H1 (cell line): ENCODE data around the gene HS3ST1. TPM values are rescaled to one million over a fixed set of nuclear protein-coding genes. Genes with fewer than 3 reads are reported as not detected.

Experiments used
- ASH2L ChIP-seq: fragments of 200-600, 300-600 bp; sonication (generic); IDR thresholded peaks from one replicate; pipeline ENCODE4 v1.7.1; 2017; ENCODE audit warnings: low read length
- BCL11A ChIP-seq, 2 experiments: IDR thresholded peaks; one replicate each; pipeline ENCODE4 v1.6.1; 2011; ENCODE audit warnings: low read depth in 2 of 2, low read length in 2 of 2, mild to moderate bottlenecking in 2 of 2
- CBX5 ChIP-seq: fragments of 300-800, 300-1000 bp; sonication (generic); IDR thresholded peaks from 2 replicates; pipeline ENCODE4 v1.7.1; 2016; ENCODE audit warnings: antibody characterized with exemption, low read length, low read depth
- E2F6 ChIP-seq: IDR thresholded peaks from 2 replicates; pipeline ENCODE4 v1.6.1; 2012; ENCODE audit warnings: inconsistent platforms
- GTF2F1 ChIP-seq: IDR thresholded peaks from 2 replicates; pipeline ENCODE4 v1.6.1; 2012; ENCODE audit warnings: low read depth, low read length, improper control_type of control experiment, borderline replicate concordance
- HDAC2 ChIP-seq, 2 experiments: fragments of 300-600 bp in 1 of 2; sonication (generic) in 1 of 2; IDR thresholded peaks; 2 replicates each; pipeline ENCODE4 v1.6.1; 2011 to 2012; ENCODE audit warnings: low read depth in 2 of 2, low read length in 2 of 2, mild to moderate bottlenecking in 2 of 2, moderate library complexity in 2 of 2, borderline replicate concordance in 1 of 2, inconsistent platforms in 1 of 2
- RAD21 ChIP-seq, 2 experiments: IDR thresholded peaks in 1 of 2; conservative IDR thresholded peaks in 1 of 2; 2 replicates each; pipeline ENCODE4 v1.6.1; 2011; ENCODE audit warnings: low read depth in 2 of 2, low read length in 2 of 2, improper control_type of control experiment in 1 of 2, inconsistent platforms in 1 of 2, mild to moderate bottlenecking in 1 of 2, moderate library complexity in 1 of 2
- SIN3A ChIP-seq, 2 experiments: IDR thresholded peaks in 1 of 2; conservative IDR thresholded peaks in 1 of 2; 2 replicates each; pipeline ENCODE4 v1.6.1; 2011 to 2012; ENCODE audit warnings: low read length in 2 of 2, improper control_type of control experiment in 1 of 2, low read depth in 1 of 2, mild to moderate bottlenecking in 1 of 2
- SP4 ChIP-seq: IDR thresholded peaks from 2 replicates; pipeline ENCODE4 v1.6.1; 2012; ENCODE audit warnings: low read length, inconsistent platforms
- TBP ChIP-seq: IDR thresholded peaks from 2 replicates; pipeline ENCODE4 v1.6.1; 2011; ENCODE audit warnings: low read depth, low read length, improper control_type of control experiment
- TEAD4 ChIP-seq: IDR thresholded peaks from 2 replicates; pipeline ENCODE4 v1.6.1; 2012; ENCODE audit warnings: low read depth, low read length, inconsistent platforms, mixed read lengths
- YY1 ChIP-seq: IDR thresholded peaks from 2 replicates; pipeline ENCODE4 v1.6.1; 2011; ENCODE audit warnings: low read depth, mild to moderate bottlenecking, low read length
- polyA plus RNA-seq, 7 experiments: library from polyadenylated mRNA; depleted of rRNA in 3 of 7; stranded (reverse) in 5 of 7; unstranded in 2 of 7; fragments of >200 nt in 5 of 7; fragments of 200-250 nt in 2 of 7; gene quantifications; 1 replicate in 5 of 7; 2 replicates in 1 of 7; 4 replicates in 1 of 7; pipeline versions ENCODE4 v1.2.1 to v1.2.3, GENCODE V29; 2011 to 2013; ENCODE audit warnings: missing spikeins in 2 of 7, mixed read lengths in 2 of 7
- total RNA-seq: library from RNA; stranded (reverse); fragmentation: NEBNext Ultra II Directional; extraction: Animal tissue kit (Norgen Biotek cat#: 25700); gene quantifications from 2 replicates; pipeline ENCODE4 v1.2.1, GENCODE V29; 2021
- TF ChIP-seq, protein P1 (sequence below): IDR thresholded peaks from 2 replicates; pipeline ENCODE4 v1.6.1; 2012; ENCODE audit warnings: inconsistent platforms

The HS3ST1 gene
- total and polyA plus RNA-seq, 2 of the 8 experiments (the other 6 are each of a cell fraction or from before 2014, with no cell fraction given), result 0.50 to 1.5 TPM

DNA sequence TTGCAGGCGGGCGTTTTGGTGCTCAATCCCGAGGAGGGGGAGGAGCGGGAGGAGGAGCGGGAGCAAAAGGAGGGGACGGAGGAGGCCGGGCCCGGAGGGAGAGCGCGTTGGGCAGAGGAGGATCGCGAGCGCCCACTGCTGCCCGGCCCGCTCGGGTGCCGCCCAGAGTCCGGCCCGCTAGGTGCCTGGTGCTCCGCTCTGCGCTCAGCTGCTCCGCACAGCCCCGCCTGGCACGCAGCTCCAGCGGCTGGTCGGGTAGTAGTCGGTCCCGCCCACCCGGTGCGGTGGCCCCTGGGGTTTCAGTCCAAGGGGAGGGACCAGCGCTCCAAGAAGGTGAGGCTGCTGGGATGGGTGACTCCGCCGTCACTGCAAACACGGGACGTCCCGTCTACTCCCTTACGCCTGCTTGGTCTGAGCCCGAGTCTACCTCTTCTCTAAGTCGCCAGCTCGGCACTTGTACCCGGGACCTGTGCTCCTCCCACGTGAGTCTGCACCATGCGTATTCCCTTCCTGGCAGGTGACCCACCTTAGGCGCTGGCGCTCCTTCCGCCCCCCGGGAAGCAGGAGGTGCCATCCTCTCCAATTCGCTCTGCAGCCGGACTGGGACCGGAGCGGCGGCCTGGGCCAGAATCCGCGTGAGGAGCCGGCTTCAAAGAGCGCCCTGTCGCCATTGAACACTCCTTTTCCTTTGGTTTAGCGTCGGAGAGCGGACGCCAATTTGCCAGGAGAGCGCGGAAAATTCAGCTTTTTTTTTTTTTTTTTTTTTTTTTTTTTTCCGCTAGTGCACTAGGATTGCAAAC, 405 bp upstream of the HS3ST1 start (continued):
- TF ChIP-seq BCL11A (IDR thresholded peaks at IDR 0.05; ENCODE audit: low read depth in 2 of 2, low read length in 2 of 2) (no peak), TBP (0 out of 2 replicates have a peak, but pooled peaks have one; percentile 5), CBX5 (no peak), SP4 (no peak), GTF2F1 (no peak), TEAD4 (no peak), YY1 (peak; percentile 51; the same call in 1 of the 2 replicates), HDAC2 (IDR thresholded peaks at IDR 0.05; ENCODE audit: borderline replicate concordance in 1 of 2, low read depth in 2 of 2, low read length in 2 of 2) (no peak), SIN3A (conservative IDR thresholded peaks at IDR 0.05 in 1 of 2, IDR thresholded peaks at IDR 0.05 in 1 of 2; ENCODE audit: low read depth in 1 of 2, low read length in 2 of 2) (peak in 1 of 2 experiments; percentile 48; a peak in 2 of 4 replicates), RAD21 (IDR thresholded peaks at IDR 0.05 in 1 of 2, conservative IDR thresholded peaks at IDR 0.05 in 1 of 2; ENCODE audit: low read depth in 2 of 2, low read length in 2 of 2) (peak; percentile 79 to 82), ASH2L (peak; percentile 63), E2F6 (peak; percentile 63)
- TF ChIP-seq, protein P1, sequence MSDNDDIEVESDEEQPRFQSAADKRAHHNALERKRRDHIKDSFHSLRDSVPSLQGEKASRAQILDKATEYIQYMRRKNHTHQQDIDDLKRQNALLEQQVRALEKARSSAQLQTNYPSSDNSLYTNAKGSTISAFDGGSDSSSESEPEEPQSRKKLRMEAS, result peak; percentile 60; the same call in 1 of the 2 replicates
